ENCODE results near the gene AP4B1. TPM values are rescaled to one million over a fixed set of nuclear protein-coding genes. Genes with fewer than 3 reads are reported as not detected.
A peak's percentile ranks its signal among the peaks of the same experiment; 100 is the strongest.

The AP4B1 gene
- total and polyA plus RNA-seq, 9 of the 15 experiments (the other 6 are each of a cell fraction or from before 2014, with no cell fraction given), result 15.8 to 36.5 (median 24.6) TPM

DNA sequence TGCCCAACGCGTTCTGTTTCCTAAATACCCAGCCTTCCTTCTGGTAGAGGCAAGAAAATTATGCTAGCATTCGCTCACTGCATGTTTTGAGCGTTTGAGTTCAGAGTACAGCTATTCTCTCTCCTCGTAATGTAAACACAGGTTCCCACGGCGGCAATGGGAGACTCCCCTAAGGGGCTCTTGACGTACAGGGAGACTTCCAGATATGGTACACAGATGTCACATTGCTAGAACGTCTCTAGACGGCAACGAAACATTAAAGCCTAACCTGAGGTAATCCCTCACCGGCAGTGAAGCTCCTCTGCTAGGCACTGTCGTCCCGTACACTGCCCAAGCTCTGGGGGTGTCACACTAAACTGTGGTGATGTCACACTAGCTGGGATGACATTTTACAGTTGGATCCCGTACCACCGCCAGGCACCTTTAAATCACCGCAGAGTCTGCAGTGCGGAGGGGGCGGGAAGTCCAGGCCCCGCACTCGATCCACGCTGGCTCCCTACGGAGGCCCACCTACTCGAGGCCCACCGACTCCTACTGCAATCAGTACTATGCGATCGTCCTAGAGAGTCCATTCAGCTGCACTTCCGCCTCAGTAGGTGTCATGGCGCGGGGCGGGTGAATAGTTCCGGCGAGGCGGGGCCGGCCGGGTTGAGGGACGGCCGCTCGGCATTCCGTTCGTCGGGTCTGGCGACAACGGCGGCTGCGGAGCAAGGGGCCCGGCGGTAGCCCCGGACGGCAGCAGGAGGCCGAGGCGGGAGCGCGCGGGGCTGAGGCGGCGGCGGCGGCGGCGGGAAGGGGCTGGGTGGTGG lies 24.5 kb upstream of the AP4B1 start, which contains the start of gene HIPK1 (continued):
- TF ChIP-seq CHD7 (IDR thresholded peaks at IDR 0.05; ENCODE audit: low read depth, low read length) (no peak), BACH1 (tag; IDR thresholded peaks at IDR 0.05) (no peak), TSC22D4 (tag; IDR thresholded peaks at IDR 0.05) (no peak), HDAC3 (IDR thresholded peaks at IDR 0.05; ENCODE audit: borderline replicate concordance, partially characterized antibody) (peak; percentile 18), POLR2G (IDR thresholded peaks at IDR 0.05; ENCODE audit: low read depth, low read length) (peak; percentile 88), NFE2 (IDR thresholded peaks at IDR 0.05; ENCODE audit: low read depth) (peak; percentile 47), FOXJ2 (tag; IDR thresholded peaks at IDR 0.05) (peak; percentile 51; the same call in 1 of the 2 replicates), SAFB (IDR thresholded peaks at IDR 0.05; ENCODE audit: borderline replicate concordance, low read depth, low read length) (no peak), U2AF1 (optimal IDR thresholded peaks at IDR 0.05; ENCODE audit: low read depth, low read length) (peak; percentile 3), GABPB2 (CRISPR knock-in tag; conservative IDR thresholded peaks at IDR 0.05) (no peak), POLR3G (IDR thresholded peaks at IDR 0.05; ENCODE audit: extremely low read depth, insufficient read length, insufficient replicate concordance) (no peak), HCFC1 (IDR thresholded peaks at IDR 0.05; ENCODE audit: low read depth, low read length) (peak; percentile 93), NCOA1 (IDR thresholded peaks at IDR 0.05; ENCODE audit: low read depth) (peak; percentile 91), IRF2 (CRISPR knock-in tag; IDR thresholded peaks at IDR 0.05) (no peak), ARID1B (IDR thresholded peaks at IDR 0.05) (no peak), CREM (IDR thresholded peaks at IDR 0.05; ENCODE audit: low read depth) (peak; percentile 87), KDM5B (IDR thresholded peaks at IDR 0.05; ENCODE audit: insufficient replicate concordance, low read depth, low read length) (peak; percentile 66), ZC3H8 (IDR thresholded peaks at IDR 0.05) (no peak), ZNF445 (CRISPR knock-in tag; IDR thresholded peaks at IDR 0.05; ENCODE audit: low read depth) (no peak)

Measured in K562 (cell line).